Skeletal muscle satellite cell (primary cell): ENCODE results near the gene ME3.
A peak's percentile ranks its signal among the peaks of the same experiment; 100 is the strongest.

Experiments
- H3K27me3 ChIP-seq: 2 replicates; pipeline ENCODE4 v1.7.0; 2013; ENCODE audit warnings: low read length; ENCODE audit not compliant: control insufficient read depth, insufficient read depth
- H3K36me3 ChIP-seq: 2 replicates; pipeline ENCODE4 v1.7.0; 2013; ENCODE audit warnings: mild to moderate bottlenecking, control low read depth, low read length; ENCODE audit not compliant: insufficient read depth
- H3K4me1 ChIP-seq: 2 replicates; pipeline ENCODE4 v1.7.0; 2013; ENCODE audit warnings: low read length; ENCODE audit not compliant: control insufficient read depth, insufficient read depth
- H3K4me2 ChIP-seq: 2 replicates; pipeline ENCODE4 v1.7.0; 2013; ENCODE audit warnings: mild to moderate bottlenecking, low read length
- H3K4me3 ChIP-seq: 2 replicates; pipeline ENCODE4 v1.7.0; 2013; ENCODE audit warnings: low read length
- H3K9ac ChIP-seq: 2 replicates; pipeline ENCODE4 v1.7.0; 2013; ENCODE audit warnings: mild to moderate bottlenecking, low read depth, low read length, moderate library complexity
- H3K9me3 ChIP-seq: replicated peaks from 2 replicates; pipeline ENCODE4 v1.7.0; 2013; ENCODE audit warnings: mild to moderate bottlenecking, control low read depth, low read length

The ME3 gene

DNA sequence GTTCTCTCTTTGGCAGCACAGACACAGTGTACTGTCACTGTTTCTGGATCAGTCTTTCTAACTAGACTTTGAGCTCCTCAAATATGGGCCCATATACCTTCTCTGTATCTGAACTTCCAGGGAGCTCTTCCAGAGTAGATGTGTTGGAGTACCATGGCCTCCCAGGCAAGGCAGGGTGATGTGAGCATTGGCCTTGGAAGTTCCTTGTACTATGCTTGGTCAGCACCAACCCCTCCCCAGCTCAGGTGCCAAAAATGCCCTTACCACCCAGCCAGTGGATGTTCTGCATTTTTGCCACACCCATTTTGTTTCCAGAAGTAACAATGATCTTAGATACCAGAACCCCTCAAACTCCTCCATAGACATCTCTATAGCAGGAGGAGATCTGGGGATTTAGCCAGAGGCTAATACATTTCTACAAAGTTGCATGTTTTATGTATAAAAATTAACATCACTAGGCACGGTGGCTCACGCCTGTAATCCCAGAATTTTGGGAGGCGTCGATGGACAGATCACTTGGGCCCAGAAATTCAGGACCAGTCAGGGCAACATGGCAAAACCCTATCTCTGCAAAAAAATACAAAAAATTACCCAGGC, 165.1 kb downstream of the ME3 start:
- H3K9me3 ChIP-seq, result no peaks in the 10 kb centered on the region
- H3K9ac ChIP-seq, result no peak overlapping the region
- no peaks in the 10 kb centered on the region for H3K36me3 ChIP-seq
- H3K27me3 ChIP-seq, result no peaks in the 10 kb centered on the region
- no peak overlapping the region for H3K4me3 ChIP-seq
- H3K4me2 ChIP-seq, result no peak overlapping the region
- peaks cover 37% of the 10 kb centered on the region for H3K4me1 ChIP-seq

DNA sequence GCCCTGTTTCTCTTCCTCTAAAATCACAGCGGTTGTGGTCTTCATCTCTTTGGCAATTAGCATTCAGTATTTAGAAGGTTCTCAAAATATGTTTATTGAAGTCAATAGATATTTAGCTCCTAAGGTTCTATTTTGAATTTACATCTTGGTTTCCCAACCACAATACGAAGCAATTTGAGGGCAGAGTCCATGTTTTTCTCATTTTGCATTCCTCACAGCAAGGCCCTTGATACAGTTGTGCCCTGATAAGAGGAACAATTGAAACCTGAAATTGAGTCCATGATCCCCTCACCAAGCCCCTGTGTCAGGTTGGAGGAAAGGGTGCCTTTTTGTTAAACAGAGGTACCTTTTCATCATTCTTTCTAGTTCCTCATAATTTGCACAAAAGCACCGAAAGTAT, 166.2 kb downstream of the ME3 start:
- Histone ChIP-seq H3K27me3 (no peaks in the 10 kb centered on the region), H3K9ac (no peak overlapping the region), H3K4me2 (no peak overlapping the region), H3K36me3 (no peaks in the 10 kb centered on the region), H3K4me3 (no peak overlapping the region), H3K9me3 (no peaks in the 10 kb centered on the region), H3K4me1 (peaks cover 36% of the 10 kb centered on the region)

DNA sequence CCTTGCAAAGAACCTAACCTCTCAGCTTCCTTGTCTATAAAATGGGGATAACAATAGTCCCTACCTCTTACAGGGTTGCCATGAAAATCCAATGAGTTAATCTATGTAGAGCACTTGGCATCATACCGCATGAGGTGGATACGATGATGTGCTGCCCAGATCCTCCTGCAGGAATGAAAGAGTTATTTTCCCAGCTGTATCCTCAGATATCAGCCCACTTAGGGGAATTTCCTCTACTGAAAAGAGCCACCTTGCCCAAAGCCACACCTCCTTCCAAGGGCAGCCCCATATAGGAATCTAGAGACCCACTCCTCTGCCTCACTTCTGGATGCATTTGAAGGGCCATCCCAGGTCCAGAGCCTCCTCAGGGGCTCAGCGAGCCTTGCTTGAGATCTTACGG, 169.3 kb downstream of the ME3 start:
- H3K9me3 ChIP-seq, result no peaks in the 10 kb centered on the region

DNA sequence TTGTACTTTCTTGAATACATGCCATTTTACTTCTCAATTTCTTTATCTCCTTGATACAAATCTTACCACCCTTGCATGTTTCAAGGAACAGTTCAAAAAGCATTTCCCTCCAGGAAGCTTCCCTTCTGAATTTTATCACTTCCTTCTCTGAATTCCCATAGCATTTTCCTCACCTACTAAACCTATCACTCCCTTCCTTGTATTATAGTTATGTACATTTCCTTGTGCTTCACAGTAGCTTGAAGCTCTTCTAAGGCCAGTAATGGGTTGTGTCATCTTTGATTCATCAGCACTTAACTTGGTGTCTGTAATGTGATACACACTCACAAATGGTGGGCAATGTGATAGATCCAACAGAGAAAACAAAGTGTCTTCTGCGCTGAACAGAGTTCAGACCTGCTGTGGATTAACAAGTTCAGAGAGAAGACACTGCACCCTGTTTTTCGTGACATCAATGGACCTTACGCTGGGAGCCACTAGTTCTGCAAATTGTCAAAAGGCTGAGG, 170.2 kb downstream of the ME3 start:
- Histone ChIP-seq H3K4me1 (peaks cover 15% of the 10 kb centered on the region), H3K9ac (no peak overlapping the region)

More for the DNA sequence above, 169.3 kb downstream of the ME3 start:
- H3K4me2 ChIP-seq, result no peak overlapping the region
- no peak overlapping the region for H3K9ac ChIP-seq
- H3K27me3 ChIP-seq, result no peaks in the 10 kb centered on the region
- H3K4me1 ChIP-seq, result peaks cover 7% of the 10 kb centered on the region
- no peaks in the 10 kb centered on the region for H3K36me3 ChIP-seq
- no peak overlapping the region for H3K4me3 ChIP-seq

DNA sequence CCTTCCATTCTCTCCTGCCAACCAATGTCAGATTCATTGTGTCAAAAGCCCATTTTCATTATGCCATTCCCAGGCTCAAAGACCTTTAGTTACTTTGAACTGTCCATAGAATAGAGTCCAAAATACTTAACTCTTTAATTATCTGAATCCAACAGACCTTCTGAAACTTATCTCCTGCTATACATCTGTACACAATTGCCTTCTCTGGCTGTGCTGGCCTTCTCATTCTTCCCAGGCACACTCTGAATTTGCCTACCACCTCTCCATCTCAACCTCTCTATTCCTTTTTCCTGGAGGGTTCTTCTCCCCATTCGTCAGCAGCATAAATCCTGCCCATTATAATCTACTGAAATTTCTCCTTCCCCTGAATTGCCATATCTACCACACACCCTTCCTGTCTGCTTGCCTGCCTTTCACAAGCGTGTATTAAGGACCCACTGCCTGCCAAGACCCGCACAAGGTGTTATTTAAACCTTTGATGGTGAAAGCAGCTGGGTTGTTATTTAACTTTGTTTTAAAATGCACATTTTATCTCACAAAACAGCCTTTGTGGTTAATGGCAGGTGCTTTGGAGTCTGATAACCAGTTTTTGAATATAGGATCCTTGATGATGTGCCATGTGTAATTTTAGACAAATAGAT, 171.8 kb downstream of the ME3 start:
- no peak overlapping the region for H3K9ac ChIP-seq
- no peak overlapping the region for H3K4me3 ChIP-seq
- peaks cover 19% of the 10 kb centered on the region for H3K4me1 ChIP-seq
- no peak overlapping the region for H3K4me2 ChIP-seq
- H3K27me3 ChIP-seq, result no peaks in the 10 kb centered on the region
- H3K36me3 ChIP-seq, result no peaks in the 10 kb centered on the region
- H3K9me3 ChIP-seq, result no peaks in the 10 kb centered on the region

More for the DNA sequence above, 170.2 kb downstream of the ME3 start:
- Histone ChIP-seq H3K9me3 (no peaks in the 10 kb centered on the region), H3K4me2 (no peak overlapping the region), H3K27me3 (no peaks in the 10 kb centered on the region), H3K36me3 (no peaks in the 10 kb centered on the region), H3K4me3 (no peak overlapping the region)

DNA sequence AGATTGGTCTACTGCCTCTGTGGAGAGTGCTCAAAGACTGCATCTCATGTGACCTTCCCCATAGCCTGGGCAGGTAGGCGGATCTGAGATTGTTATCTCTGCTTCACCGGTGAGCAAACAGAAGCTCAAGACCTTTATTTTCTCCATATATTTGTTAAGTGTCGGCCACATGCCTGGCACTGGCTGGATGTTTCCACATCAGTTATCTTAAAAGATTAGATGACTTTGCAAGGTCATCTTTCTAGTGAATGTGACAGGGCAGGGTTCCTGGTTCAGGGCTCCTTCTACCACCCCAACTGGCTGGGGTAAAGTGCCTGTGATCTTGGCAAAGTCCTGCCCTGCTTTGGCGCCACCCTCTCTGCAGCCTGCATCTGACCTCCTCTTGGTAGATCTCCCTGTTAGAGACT, 172.7 kb downstream of the ME3 start:
- H3K4me2 ChIP-seq, result no peak overlapping the region

DNA sequence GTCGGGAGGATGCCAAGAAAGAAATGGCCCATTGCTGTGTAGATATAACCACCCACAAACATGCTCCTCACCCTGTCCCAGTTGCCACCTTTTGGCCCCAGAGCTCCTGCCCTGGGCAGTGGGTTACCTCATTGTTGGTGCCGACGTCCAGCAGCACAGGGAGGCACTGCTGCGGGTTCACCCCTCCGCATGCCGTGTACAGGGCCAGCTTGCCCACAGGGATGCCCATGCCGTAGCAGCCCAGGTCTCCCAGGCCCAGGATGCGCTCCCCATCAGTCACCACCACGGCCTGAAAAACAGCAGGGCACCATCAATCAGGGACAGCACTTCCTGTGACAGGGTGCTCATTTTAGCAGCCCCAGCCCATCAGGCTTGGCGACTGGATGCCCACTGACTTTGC, 174.6 kb downstream of the ME3 start:
- Histone ChIP-seq H3K4me1 (peaks cover 19% of the 10 kb centered on the region), H3K9me3 (no peaks in the 10 kb centered on the region), H3K9ac (peak overlapping the region; percentile 5), H3K4me2 (no peak overlapping the region), H3K27me3 (no peaks in the 10 kb centered on the region), H3K36me3 (no peaks in the 10 kb centered on the region), H3K4me3 (no peak overlapping the region)

More for the DNA sequence above, 172.7 kb downstream of the ME3 start:
- peaks cover 19% of the 10 kb centered on the region for H3K4me1 ChIP-seq
- no peaks in the 10 kb centered on the region for H3K27me3 ChIP-seq
- no peaks in the 10 kb centered on the region for H3K9me3 ChIP-seq
- H3K36me3 ChIP-seq, result no peaks in the 10 kb centered on the region
- H3K4me3 ChIP-seq, result no peak overlapping the region
- no peak overlapping the region for H3K9ac ChIP-seq

DNA sequence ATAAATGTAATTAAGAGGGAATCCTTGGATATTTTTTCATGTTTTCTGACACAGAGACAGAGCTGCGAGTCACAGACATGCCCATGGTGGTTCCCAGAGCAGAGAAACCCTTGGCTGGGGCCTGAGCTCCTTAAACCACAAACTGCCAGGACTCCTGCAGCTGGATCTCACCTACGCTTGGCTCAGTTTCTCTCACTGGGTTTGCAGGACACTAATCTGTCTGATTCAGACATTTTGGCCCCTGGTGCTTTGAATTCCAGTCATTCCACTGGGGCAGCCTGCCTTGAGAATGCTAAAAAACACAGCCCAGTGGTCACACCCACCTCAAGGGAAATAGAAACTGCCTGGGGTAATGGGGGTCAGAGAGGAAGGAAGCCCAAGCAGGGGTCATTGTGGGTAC, 175.1 kb downstream of the ME3 start:
- Histone ChIP-seq H3K4me3 (no peak overlapping the region), H3K4me1 (peaks cover 17% of the 10 kb centered on the region), H3K9me3 (no peaks in the 10 kb centered on the region), H3K36me3 (no peaks in the 10 kb centered on the region), H3K27me3 (no peaks in the 10 kb centered on the region), H3K4me2 (no peak overlapping the region), H3K9ac (peak overlapping the region; percentile 5)

DNA sequence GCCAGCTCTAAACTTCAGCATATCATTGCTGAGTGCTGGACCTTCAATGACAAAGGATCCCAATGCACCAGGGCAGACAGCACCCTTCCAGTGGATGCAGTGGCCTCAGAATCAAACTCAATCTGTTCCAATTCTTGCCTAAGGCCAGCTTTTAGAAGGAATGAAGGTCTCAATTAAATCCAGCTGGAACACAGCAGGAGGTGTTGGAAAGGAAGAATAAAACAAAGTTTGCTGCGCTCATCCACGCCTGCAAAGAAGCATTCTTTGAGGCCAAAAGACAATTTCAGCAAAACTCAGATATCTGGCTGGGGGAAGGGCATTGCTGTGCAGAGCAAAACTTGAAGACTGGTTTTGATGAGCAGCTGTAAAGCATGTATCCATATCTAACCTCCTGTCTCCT, 177.1 kb downstream of the ME3 start:
- H3K36me3 ChIP-seq, result no peaks in the 10 kb centered on the region
- no peaks in the 10 kb centered on the region for H3K9me3 ChIP-seq
- H3K4me3 ChIP-seq, result no peak overlapping the region
- H3K9ac ChIP-seq, result no peak overlapping the region
- H3K27me3 ChIP-seq, result no peaks in the 10 kb centered on the region
- H3K4me2 ChIP-seq, result no peak overlapping the region
- H3K4me1 ChIP-seq, result peaks cover 13% of the 10 kb centered on the region

DNA sequence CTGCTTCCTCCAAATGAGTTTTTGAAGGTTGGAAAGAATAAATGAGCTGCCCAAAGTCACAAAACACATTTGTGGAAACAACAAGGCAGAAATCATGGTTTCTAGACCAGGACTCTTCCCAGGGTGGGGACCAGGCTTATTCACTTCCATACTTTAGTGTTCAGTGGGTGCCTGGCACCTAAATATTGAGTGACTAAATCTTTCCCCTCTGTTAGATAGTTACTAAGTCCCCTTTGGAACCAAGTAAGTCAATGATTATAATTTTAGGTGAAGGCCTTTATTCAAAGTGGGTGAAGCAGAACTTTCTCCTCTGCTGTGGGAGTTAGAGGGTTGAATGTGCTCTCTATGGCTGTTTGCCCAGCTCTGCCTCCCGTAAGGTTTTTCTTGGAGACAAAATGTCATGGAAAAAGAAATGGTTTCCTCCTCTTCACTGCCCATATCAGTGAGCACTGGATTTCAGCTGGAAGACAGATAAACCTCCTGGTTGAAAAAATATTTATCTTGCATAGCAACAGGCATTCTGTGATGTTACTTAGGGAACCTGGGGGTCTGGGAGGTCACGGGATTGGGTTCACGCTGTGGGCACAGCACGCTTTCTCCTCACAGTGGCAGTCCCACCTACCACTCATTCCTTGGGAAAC, 179.9 kb downstream of the ME3 start:
- Histone ChIP-seq H3K4me1 (peaks cover 6% of the 10 kb centered on the region), H3K4me2 (no peak overlapping the region), H3K9me3 (no peaks in the 10 kb centered on the region), H3K4me3 (no peak overlapping the region), H3K36me3 (no peaks in the 10 kb centered on the region), H3K27me3 (no peaks in the 10 kb centered on the region), H3K9ac (no peak overlapping the region)

DNA sequence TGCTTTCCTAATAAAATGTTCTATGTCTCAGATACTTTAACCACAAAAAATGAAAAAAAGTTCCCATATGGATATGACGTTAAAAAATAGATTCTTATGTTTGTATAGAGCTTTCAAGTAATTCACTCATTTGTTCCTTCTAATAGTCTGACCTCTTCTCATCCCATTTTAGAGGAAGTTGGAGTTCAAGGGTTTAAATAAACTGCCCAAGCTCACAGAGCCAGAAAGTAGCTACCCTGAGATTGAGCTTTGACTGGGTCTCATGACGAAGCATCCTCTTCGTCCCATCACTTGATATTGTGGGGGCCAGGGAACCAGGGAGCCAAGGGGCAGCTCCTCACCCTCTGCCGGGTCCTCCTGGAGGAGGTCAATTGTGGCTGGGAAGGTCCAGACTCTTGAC, 181.4 kb downstream of the ME3 start:
- Histone ChIP-seq H3K9me3 (no peaks in the 10 kb centered on the region), H3K9ac (no peak overlapping the region), H3K4me2 (no peak overlapping the region)

More for the DNA sequence above, 181.4 kb downstream of the ME3 start:
- no peak overlapping the region for H3K4me3 ChIP-seq
- H3K4me1 ChIP-seq, result no peaks in the 10 kb centered on the region
- H3K36me3 ChIP-seq, result no peaks in the 10 kb centered on the region
- no peaks in the 10 kb centered on the region for H3K27me3 ChIP-seq
